NCI-H446 treated with DMSO at 0.1 percent for 48 hours (cell line): Measurements from ENCODE around the gene RIPOR3.
"Not testable (repeated sequence)": the region's sequence is repeated elsewhere in the genome, so short reads cannot be mapped to it uniquely, and the experiment has no call there.

Experiments used
- DNase-seq: peaks from one replicate; lab custom pipeline; 2025; lab: John Stamatoyannopoulos, UW

Gene RIPOR3

GRCh38 chr20:50607850-50608749 lies 83.2 kb downstream of the RIPOR3 start:
- no peak for DNase-seq

- no peak for DNase-seq
Measured at GRCh38 chr20:50607436-50607835, 83.9 kb downstream of the RIPOR3 start.

- no peak for DNase-seq
Measured at GRCh38 chr20:50605136-50605535, 86.2 kb downstream of the RIPOR3 start.

- DNase-seq, result no peak
Measured at GRCh38 chr20:50604451-50604850, 86.9 kb downstream of the RIPOR3 start.

- no peak for DNase-seq
Measured at GRCh38 chr20:50602432-50603088, 88.8 kb downstream of the RIPOR3 start.

GRCh38 chr20:50601511-50602431 lies 89.6 kb downstream of the RIPOR3 start:
- no peak for DNase-seq

- DNase-seq, result no peak
Measured at GRCh38 chr20:50600281-50600895, 91.0 kb downstream of the RIPOR3 start.

GRCh38 chr20:50598768-50599167 lies 92.6 kb downstream of the RIPOR3 start:
- DNase-seq, result not testable (repeated sequence)

- DNase-seq, result no peak
Measured at GRCh38 chr20:50598074-50598473, 93.3 kb downstream of the RIPOR3 start.

- DNase-seq, result no peak
Measured at GRCh38 chr20:50597406-50597969, 93.9 kb downstream of the RIPOR3 start.

- DNase-seq, result no peak
Measured at GRCh38 chr20:50596694-50597021, 94.7 kb downstream of the RIPOR3 start.

GRCh38 chr20:50595988-50596693 lies 95.2 kb downstream of the RIPOR3 start:
- no peak for DNase-seq

- no peak for DNase-seq
Measured at GRCh38 chr20:50595433-50595895, 95.9 kb downstream of the RIPOR3 start.

- no peak for DNase-seq
Measured at GRCh38 chr20:50594591-50595432, 96.5 kb downstream of the RIPOR3 start.

- no peak for DNase-seq
Measured at GRCh38 chr20:50594231-50594590, 97.1 kb downstream of the RIPOR3 start.

- no peak for DNase-seq
Measured at GRCh38 chr20:50593005-50593335, 98.4 kb downstream of the RIPOR3 start.

GRCh38 chr20:50592282-50593004 lies 98.9 kb downstream of the RIPOR3 start:
- DNase-seq, result no peak

- no peak for DNase-seq
Measured at GRCh38 chr20:50591233-50591852, 100.0 kb downstream of the RIPOR3 start.

- no peak for DNase-seq
Measured at GRCh38 chr20:50590348-50590664, 101.0 kb downstream of the RIPOR3 start.
